ENCODE results near the gene ETFBKMT.

DNA sequence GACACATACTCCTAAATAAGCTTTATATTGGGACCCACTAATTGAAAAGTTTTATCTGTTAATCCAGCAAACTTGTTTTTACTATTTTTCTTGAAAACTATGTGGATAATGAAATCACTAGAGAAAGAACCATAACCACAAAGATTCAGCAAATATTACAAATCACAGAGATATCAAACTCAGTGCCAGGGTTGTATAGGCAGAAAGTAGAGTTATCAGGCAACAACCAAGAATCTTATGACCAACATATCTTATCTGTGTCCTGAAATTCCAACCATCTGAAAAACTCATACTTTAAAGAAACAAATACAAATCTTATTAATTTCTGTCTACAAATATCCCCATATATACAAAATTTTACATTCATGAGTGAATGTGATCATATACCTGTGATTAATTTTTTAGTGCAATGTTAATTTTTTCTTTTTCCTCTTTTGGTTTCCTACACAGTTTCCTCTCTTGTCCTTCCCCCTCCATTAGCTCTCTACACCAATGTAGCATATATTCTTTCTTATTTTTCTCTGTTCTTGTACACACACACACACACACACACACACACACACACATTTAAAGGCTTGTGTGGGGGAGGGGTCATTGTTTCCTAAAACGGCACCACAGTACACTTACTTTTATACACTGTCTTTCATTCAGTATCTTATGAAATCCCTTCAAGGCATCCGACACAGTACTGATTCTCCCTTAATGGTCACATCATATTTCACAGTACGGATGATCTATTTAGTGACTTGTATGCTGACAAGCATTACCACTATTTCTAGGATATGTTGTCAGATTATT is 50.7 kb downstream of the ETFBKMT start:
- TF ChIP-seq, protein P1, sequence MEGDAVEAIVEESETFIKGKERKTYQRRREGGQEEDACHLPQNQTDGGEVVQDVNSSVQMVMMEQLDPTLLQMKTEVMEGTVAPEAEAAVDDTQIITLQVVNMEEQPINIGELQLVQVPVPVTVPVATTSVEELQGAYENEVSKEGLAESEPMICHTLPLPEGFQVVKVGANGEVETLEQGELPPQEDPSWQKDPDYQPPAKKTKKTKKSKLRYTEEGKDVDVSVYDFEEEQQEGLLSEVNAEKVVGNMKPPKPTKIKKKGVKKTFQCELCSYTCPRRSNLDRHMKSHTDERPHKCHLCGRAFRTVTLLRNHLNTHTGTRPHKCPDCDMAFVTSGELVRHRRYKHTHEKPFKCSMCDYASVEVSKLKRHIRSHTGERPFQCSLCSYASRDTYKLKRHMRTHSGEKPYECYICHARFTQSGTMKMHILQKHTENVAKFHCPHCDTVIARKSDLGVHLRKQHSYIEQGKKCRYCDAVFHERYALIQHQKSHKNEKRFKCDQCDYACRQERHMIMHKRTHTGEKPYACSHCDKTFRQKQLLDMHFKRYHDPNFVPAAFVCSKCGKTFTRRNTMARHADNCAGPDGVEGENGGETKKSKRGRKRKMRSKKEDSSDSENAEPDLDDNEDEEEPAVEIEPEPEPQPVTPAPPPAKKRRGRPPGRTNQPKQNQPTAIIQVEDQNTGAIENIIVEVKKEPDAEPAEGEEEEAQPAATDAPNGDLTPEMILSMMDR (IDR thresholded peaks at IDR 0.05) = no peak
- TF ChIP-seq POLR2A (IDR thresholded peaks at IDR 0.05) = no peak
